AG09319 (cell line): ENCODE measurements around the gene PRCP.

ENCODE experiments used
- DNase-seq: peaks from one replicate; pipeline ENCODE4 v3.0.0-alpha.2; 2010; ENCODE audit warnings: low read depth; ENCODE audit errors: extremely low read depth
- TF ChIP-seq, protein P1 (sequence below): IDR thresholded peaks from 2 replicates; pipeline ENCODE4 v1.5.1; 2011; ENCODE audit warnings: low read depth, mild to moderate bottlenecking, inconsistent platforms, low read length, moderate library complexity

Gene PRCP

DNA sequence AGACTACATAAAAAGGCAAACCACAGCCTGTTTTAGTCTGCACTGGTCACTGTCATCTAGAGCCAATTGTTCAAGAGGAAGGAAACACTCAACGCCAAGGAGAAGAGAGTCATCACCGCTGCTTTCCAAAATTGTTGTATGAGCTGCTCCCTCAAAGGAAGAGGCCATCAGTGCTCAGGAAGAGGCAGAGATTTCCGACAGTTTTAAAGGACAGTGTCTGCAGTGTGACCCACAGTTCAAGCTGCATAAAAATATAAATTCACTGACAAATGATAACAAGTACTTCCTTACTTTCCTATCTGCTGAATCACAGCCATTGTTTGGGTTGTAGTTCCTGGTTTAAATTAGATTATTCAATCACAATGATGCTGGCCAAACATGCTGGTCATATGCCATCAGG, 16.4 kb downstream of the PRCP start:
- no peak for DNase-seq
- TF ChIP-seq, protein P1, sequence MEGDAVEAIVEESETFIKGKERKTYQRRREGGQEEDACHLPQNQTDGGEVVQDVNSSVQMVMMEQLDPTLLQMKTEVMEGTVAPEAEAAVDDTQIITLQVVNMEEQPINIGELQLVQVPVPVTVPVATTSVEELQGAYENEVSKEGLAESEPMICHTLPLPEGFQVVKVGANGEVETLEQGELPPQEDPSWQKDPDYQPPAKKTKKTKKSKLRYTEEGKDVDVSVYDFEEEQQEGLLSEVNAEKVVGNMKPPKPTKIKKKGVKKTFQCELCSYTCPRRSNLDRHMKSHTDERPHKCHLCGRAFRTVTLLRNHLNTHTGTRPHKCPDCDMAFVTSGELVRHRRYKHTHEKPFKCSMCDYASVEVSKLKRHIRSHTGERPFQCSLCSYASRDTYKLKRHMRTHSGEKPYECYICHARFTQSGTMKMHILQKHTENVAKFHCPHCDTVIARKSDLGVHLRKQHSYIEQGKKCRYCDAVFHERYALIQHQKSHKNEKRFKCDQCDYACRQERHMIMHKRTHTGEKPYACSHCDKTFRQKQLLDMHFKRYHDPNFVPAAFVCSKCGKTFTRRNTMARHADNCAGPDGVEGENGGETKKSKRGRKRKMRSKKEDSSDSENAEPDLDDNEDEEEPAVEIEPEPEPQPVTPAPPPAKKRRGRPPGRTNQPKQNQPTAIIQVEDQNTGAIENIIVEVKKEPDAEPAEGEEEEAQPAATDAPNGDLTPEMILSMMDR, result no peak

DNA sequence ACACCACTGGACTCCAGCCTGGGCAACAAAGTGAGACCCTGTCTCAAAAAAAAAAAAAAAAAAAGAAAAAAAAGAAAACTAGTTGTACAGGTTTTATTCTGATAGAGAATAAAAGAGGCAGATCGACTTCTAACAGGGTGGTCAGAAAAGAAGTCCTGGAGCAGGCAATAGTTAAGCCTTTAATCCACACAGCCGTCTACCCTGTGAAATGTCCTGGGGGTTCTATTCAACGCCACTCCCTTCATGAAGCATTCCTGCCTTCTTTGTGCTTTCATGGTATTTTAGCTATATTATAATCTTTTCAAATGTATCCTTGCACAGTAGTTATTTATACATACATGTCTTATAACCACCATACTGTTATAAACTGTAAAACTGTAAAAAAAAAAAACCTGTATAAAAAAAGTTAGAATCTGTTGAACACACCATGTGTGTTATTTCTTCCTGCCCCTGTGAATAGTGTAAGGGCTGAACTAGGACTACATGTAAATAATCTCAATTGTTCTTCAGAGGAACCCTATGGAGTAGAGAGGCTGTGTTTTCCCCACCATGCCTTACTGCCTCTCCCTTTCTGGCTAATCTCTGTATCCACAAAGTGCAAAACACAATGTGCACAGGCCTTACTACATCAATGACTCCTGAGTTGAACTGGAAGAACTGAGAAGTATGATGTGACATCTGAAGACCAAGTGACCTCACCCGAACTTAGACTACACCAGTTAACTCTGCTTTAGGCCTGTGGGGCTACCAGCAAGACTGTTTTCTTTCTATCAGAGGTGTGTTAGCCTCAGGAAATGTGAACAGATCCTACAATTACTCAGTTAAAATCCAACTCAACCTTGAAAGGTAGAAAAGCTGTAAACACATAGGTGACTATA, 25.3 kb downstream of the PRCP start:
- TF ChIP-seq, protein P1, result no peak

GRCh38 chr11:82873919-82874333, 26.3 kb downstream of the PRCP start:
- no peak for DNase-seq
- TF ChIP-seq, protein P1, result no peak

More for the DNA sequence above, 25.3 kb downstream of the PRCP start:
- DNase-seq, result no peak

DNA sequence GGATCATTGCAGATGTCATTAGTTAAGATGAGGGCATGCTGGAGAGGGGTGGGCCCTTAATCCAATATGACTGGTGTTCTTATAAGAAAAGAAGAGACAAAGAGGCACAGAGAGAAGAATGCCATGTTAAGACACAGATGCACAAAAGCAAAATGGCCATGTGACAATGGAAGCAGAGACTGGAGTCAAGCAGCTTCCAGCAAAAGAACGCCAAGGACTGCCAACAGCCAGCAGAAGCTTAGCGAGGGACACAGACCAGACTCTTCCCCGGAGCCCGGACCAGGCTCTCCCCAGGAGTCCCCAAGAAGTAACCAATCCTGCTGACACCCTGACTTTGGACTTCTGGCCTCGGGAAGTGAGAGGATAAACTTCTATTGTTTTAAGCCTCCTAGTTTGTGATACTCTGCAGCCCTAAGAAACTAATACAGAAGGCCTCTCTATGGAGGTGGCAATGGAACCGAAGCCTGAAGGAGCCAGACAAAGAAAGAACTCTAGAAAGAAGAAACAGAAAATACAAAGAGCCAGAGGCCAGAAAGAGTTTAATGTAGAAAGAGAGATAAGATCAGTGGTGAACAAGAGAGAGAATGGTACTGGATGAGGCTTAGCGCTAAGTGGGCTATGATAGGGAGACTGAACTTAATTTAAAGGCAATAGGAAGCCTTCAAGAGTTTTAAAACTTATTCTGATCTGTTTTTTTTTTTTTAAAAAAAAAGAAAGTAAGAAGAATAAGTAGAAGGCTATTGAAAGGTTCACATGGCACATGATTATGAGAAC, 27.7 kb downstream of the PRCP start:
- DNase-seq, result no peak
- TF ChIP-seq, protein P1, result no peak

GRCh38 chr11:82871646-82872045, 28.6 kb downstream of the PRCP start:
- TF ChIP-seq, protein P1, result no peak
- DNase-seq, result no peak

- DNase-seq, result no peak
Measured at GRCh38 chr11:82869657-82870056, 30.6 kb downstream of the PRCP start.

More at GRCh38 chr11:82869657-82870056, 30.6 kb downstream of the PRCP start:
- TF ChIP-seq, protein P1, result no peak
